ENCODE results near the gene ASS1. TPM values are rescaled to one million over a fixed set of nuclear protein-coding genes. Genes with fewer than 3 reads are reported as not detected.

Gene ASS1
- total RNA-seq = 1.6 and 2.6 TPM in 2 replicates

DNA sequence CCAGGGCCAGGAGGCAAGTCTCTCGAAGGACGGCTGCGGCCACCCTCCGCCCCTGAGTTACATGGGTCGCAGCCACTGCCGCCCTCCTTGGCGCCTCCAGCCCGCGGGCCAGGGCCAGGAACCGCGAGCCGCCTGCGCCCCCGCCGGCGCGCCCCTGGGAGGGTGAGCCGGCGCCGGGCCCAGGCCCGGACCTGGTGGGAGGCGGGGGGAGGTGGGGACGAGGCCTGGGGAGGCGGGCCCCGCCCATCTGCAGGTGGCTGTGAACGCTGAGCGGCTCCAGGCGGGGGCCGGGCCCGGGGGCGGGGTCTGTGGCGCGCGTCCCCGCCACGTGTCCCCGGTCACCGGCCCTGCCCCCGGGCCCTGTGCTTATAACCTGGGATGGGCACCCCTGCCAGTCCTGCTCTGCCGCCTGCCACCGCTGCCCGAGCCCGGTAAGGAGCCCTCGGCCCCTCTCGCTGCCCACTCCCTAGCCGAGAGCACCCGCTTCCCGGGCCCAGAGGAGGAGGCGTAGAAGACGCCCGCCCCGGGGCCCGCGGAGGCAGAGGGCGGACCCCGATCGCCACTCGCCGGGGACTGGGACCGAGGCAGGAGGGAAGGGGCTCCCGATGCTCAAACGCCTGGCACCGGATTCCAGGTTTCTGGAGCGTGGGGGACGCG, at the start of gene ASS1:
Gene ASS1 (plus strand): TSS at position 397 of the 657 bp plus-strand sequence. CDS start 7,268 bp downstream, outside the sequence.
- H3K27me3 Mint-ChIP-seq = peaks cover 27% of the 10 kb centered on the region
- ChIA-PET POLR2A (no interaction called here), CTCF (no interaction called here)
- no peak within 1 kb of the TSS for H3K27ac Mint-ChIP-seq
- TF ChIP-seq, protein P1, sequence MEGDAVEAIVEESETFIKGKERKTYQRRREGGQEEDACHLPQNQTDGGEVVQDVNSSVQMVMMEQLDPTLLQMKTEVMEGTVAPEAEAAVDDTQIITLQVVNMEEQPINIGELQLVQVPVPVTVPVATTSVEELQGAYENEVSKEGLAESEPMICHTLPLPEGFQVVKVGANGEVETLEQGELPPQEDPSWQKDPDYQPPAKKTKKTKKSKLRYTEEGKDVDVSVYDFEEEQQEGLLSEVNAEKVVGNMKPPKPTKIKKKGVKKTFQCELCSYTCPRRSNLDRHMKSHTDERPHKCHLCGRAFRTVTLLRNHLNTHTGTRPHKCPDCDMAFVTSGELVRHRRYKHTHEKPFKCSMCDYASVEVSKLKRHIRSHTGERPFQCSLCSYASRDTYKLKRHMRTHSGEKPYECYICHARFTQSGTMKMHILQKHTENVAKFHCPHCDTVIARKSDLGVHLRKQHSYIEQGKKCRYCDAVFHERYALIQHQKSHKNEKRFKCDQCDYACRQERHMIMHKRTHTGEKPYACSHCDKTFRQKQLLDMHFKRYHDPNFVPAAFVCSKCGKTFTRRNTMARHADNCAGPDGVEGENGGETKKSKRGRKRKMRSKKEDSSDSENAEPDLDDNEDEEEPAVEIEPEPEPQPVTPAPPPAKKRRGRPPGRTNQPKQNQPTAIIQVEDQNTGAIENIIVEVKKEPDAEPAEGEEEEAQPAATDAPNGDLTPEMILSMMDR (IDR thresholded peaks at IDR 0.05) = no peak
- H3K4me1 Mint-ChIP-seq = no peaks in the 10 kb centered on the region
- peak within 1 kb of the TSS; percentile 62 for H3K4me3 Mint-ChIP-seq
- peaks cover 1% of the 10 kb centered on the region for H3K36me3 Mint-ChIP-seq (ENCODE audit: low read depth)
- ATAC-seq (ENCODE audit: low read depth) = peak; percentile 93
- DNase-seq = peak; percentile 46
- intact Hi-C loops (cut with micrococcal nuclease) = no loop called here
- H3K9me3 Mint-ChIP-seq = peaks cover 3% of the 10 kb centered on the region

DNA sequence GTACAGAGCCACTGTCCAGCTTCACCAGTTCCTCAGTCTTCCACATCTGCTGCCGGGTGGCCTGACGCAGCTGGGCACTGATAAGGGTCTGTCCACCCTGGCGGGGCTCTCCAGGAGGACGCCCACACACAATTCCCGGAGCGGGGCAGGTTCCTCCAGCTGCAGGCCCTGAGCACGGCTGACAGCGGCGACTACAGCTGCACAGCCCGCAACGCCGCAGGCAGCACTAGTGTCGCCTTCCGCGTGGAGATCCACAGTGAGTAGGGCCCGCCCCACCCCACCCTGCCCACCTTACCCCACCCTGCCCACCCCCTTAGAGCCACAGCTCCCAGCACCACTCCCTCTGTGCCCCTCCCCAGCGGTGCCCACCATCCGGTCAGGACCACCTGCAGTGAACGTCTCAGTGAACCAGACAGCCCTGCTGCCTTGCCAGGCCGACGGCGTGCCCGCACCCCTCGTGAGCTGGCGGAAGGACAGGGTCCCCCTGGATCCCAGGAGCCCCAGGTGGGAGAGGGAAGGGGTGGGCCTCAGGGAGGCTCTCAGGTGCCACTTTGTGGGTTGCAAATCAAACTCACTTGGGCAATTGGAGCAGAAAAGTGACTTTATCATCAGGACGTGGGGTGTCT, 48.8 kb upstream of the ASS1 start:
- intact Hi-C loops (cut with micrococcal nuclease) = no loop called here
- CTCF ChIA-PET = no interaction called here
- Mint-ChIP-seq H3K4me1 (no peaks in the 10 kb centered on the region), H3K9me3 (no peaks in the 10 kb centered on the region), H3K27me3 (peaks cover 6% of the 10 kb centered on the region), H3K27ac (no peak overlapping the region), H3K4me3 (no peak overlapping the region), H3K36me3 (ENCODE audit: low read depth) (no peaks in the 10 kb centered on the region)
- TF ChIP-seq, protein P1 (IDR thresholded peaks at IDR 0.05) = no peak
- ATAC-seq (ENCODE audit: low read depth) (no peak), DNase-seq (no peak)
- POLR2A ChIA-PET = no interaction called here

DNA sequence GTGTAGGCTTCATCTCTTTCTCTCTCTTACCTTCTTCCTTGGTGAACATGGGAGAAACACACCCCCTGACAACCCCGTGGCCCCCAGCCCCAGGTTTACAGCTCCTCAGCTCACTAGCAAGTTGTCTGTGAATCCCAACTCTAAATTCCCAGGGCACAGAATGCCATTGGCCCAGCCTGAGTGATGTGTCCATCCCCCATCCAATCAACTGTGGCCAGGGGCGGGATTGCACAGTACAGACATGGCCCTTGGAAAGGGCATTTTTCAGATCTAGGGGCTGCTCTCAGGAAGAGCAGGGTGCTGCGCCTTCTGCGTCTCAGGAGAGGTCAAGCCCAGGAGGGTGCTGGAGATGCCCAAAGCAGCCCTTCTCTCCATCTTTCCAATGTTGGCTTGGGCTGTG, 48.2 kb upstream of the ASS1 start:
- no peak for ATAC-seq (ENCODE audit: low read depth)
- DNase-seq = no peak
- H3K27ac Mint-ChIP-seq = no peak overlapping the region
- H3K9me3 Mint-ChIP-seq = no peaks in the 10 kb centered on the region
- no peaks in the 10 kb centered on the region for H3K36me3 Mint-ChIP-seq (ENCODE audit: low read depth)
- H3K4me3 Mint-ChIP-seq = no peak overlapping the region
- TF ChIP-seq, protein P1 (IDR thresholded peaks at IDR 0.05) = no peak
- H3K4me1 Mint-ChIP-seq = no peaks in the 10 kb centered on the region
- intact Hi-C loops (cut with micrococcal nuclease) = no loop called here
- H3K27me3 Mint-ChIP-seq = peaks cover 6% of the 10 kb centered on the region
- ChIA-PET POLR2A (no interaction called here), CTCF (no interaction called here)

DNA sequence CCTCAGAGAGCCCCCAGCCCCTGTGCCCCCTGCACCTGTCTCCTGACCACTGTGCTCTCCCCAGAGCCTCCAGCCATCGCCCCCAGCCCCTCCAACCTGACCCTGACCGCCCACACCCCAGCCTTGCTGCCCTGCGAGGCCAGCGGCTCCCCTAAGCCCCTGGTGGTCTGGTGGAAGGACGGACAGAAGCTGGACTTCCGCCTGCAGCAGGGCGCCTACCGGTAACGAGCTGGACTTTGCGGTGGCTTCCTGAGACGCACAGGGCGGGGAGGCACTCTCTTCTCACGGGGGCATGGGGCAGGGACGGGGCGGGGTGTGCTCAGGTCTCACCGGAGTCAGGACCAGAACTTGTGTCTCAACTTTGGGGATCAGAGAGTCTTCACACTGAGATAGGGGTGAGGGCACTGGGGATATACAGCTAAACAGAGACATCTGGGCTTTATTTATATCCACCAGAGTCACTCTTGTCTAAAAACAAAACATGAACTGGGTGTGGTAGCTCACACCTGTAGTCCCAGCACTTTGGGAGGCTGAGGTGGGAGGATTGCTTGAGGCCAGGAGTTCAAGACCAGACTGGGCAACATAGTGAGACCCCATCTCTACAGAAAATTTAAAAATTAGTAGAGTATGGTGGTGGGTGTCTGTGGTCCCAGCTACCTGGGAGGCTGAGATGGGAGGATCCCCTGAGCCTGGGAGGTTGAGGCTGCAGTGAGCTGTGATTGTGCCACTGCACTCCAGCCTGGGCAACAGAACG, 46.1 kb upstream of the ASS1 start:
- POLR2A ChIA-PET = interaction anchor here (0.6 kb wide), 1 partner anchor 295 kb away, joined by 3 read pairs; no protein-coding TSS in a partner anchor
- no peaks in the 10 kb centered on the region for H3K36me3 Mint-ChIP-seq (ENCODE audit: low read depth)
- ATAC-seq (ENCODE audit: low read depth) (no peak), DNase-seq (no peak)
- intact Hi-C loops (cut with micrococcal nuclease) = no loop called here
- peaks cover 2% of the 10 kb centered on the region for H3K27me3 Mint-ChIP-seq
- TF ChIP-seq, protein P1 (IDR thresholded peaks at IDR 0.05) = no peak
- no peak overlapping the region for H3K27ac Mint-ChIP-seq
- CTCF ChIA-PET = no interaction called here
- H3K4me3 Mint-ChIP-seq = no peak overlapping the region
- no peaks in the 10 kb centered on the region for H3K4me1 Mint-ChIP-seq
- no peaks in the 10 kb centered on the region for H3K9me3 Mint-ChIP-seq

DNA sequence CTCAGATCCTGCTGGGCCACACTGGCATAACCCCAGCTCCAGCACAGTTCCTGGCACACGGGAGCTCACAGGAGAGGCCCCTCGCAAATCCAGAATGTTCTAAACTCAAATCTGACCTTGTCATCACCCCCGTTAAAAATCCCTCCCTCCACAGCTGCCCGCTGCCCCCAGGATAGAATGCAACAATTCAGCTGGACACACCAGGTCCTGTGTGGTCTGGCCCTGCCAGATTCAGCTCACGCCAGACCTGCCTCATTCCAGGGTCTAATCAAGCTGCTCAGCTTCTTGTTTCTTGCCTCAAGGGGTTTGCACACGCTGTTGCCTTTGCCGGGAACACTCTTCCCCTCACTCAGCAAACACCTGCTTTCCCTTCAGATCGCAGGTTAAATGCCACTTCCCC, 45.0 kb upstream of the ASS1 start:
- Mint-ChIP-seq H3K4me1 (no peaks in the 10 kb centered on the region), H3K27me3 (peaks cover 2% of the 10 kb centered on the region), H3K9me3 (no peaks in the 10 kb centered on the region), H3K27ac (no peak overlapping the region), H3K36me3 (ENCODE audit: low read depth) (no peaks in the 10 kb centered on the region), H3K4me3 (no peak overlapping the region)
- CTCF ChIA-PET = no interaction called here
- intact Hi-C loops (cut with micrococcal nuclease) = no loop called here
- POLR2A ChIA-PET = no interaction called here
- DNase-seq = no peak
- TF ChIP-seq, protein P1 (IDR thresholded peaks at IDR 0.05) = no peak
- ATAC-seq (ENCODE audit: low read depth) = no peak
